NCI-H526 (cell line): ENCODE results near the gene GBX2.

ENCODE experiments used
- DNase-seq, 2 experiments: peaks; one replicate each; lab custom pipeline; 2025; lab: John Stamatoyannopoulos, UW

GBX2 gene

GRCh38 chr2:236167297-236168109 lies 683 bp downstream of the GBX2 start:
- peak in 1 of 2 experiments; percentile 81 for DNase-seq

DNA sequence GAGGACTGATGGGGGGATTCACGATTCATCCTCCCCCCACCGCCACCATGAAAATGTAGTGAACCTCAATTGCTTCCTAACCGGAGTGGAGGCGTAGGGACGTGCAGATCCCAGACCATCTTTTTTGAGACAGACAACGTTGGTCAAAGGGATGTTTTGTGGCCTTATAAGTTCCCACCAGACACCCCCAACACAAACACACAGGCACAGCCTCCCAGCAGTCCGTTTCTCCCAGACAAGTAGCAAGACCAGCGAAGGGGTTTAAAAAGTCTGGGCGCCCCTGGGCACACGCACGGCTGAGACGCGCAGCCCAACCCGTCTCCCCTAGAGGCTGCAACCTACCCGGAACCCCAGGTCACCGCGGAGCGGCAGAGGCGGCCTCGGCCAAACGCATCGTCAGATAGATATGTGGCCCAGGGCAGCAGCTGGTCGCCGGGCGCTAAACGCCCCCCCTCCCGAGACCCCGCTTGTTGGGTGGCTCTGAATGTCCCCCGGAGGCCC lies 1.3 kb downstream of the GBX2 start:
- peak in 1 of 2 experiments; percentile 54 for DNase-seq

GRCh38 chr2:236165842-236166795 lies 2.1 kb downstream of the GBX2 start:
- no peak for DNase-seq

DNA sequence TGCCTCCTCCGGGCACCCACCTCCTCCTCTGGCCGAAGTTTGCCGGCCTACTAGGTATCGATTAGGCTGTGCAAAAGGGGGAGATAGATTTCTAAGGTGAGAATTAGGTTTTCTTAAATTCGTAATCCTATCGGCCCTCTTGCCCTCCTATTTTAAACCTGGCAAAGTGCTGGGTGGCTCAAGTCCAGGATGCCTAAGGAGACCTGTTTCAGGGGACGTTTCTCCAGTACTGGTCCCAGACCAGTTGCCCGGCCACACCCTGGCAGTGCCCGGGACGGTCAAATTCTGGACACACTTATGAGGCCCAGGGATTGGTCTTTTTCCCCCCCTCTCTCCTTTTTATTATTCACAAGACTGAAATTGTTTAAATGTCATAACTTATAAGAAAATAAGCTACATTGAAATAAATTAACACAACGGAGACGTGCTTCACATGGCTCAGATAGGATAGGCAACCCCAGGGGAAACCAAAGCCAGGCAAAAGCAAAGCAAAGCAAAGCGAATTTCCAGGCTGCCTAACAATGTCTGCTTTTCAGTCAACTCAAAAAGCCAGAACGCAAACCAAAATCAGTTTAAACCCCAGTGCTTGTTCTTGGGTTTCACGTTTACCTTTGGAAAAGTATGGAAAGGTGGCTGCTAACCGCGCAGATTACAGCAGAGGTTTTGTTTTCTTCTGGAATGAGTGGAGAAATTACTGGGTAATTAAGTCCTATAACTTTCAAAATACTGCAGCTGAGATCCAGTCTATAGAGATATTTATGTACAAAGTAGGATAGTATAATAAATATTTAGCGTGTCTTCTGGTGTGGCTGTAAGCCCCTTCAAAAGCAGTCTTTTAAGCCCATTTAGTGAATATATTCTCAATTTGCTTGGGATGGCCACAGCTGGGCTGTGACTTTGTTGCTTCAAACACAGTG lies 3.0 kb downstream of the GBX2 start:
- DNase-seq: no peak

DNA sequence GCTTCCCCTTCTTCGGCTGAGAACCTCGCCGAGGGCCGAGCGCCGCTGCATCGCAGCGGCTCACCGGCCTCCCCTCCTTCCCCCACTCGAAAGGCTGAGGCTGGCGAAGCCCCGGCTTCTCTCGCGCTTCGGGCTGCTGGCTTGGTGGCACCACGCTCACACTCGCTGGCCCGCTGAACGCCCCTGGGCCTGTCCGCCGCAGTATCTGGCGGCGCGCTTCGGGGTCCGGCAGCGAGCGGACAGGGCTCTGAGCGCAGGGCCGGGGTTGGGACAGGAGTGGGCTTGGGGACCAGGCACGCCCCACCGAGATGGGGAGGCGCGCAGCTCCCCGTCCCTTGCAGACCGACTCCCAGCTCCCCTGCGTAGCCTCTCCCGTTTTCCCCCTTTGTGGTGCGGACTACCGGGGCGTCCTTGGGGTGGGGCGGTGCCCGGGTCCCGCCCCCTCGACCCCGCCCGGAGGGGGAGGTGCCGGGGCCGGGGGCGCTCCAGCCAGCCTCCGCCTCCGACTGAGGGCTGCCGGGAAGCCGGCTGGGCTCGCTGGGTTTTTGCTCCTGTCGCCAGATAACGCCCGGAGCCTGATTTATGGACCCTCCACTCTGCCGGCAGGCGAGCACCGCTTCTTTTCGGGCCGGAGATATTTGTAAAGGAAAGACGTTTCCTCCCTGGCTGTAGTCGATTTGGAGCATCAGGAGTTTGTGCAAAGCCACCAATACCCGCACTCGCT lies 3.8 kb downstream of the GBX2 start:
- no peak for DNase-seq

DNA sequence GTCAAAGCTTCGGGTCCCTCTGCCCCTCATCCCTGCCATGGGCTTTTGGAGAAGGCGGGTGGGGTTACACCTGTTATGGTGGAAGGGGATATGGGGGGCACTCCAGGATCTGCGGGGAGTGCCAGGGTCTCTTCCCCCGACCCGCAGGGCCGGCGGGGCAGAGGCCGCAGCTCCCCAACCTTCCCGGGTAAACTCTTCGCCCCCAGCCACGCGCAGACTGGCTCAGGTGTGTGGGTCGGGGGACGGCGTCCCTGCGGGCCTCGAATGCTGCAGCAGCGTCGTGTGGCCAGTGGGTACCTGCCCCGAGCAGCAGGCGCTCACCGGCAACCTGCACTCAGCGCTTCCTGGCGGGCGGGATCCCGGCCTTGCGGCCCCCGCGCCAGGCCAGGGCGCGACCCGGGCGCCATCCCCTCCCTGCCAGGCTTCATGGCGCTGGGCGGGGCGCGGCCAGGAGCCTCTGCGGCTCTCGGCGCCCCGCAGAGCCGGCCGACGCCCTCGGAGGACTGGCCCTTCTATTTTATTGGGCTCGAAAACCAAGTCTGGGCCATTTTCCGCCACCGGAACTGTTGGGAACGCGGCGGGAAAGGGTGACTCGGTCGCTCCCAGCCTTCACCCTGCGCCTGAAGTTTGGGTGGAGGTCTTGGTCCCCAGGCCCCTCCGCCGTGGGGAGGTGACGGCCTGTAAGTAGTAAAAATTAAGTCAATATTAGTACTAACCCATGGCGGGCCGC lies 4.5 kb downstream of the GBX2 start:
- no peak for DNase-seq

DNA sequence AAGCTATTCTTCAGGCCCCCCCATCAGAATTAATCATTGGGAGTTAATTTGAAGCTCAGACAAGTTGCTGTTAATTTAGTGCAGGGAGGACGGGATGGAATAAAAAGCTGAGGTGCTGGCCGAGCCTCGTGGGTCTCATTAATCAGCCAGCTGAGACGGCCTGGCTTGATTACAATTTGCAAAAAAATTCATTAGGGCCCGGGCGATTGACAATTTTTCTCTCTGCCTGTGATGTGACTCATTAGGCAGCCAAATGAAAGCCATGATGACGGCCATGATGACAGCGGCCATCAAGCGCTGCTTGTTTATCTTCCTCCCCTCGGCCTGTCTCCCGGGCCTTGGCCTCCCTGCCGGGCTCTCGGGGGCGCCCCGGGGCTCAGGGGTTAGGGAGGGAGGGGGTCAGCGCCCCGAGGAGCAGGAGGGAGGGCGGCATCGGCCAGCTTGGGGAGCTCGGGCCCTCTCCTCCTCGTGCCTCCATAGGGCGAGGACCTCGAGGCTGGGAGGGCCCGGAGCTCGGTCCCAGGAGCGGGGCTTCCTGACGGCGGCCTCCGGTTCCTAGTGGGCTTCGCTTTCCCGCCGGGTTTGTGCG lies 5.2 kb downstream of the GBX2 start:
- DNase-seq: no peak

GRCh38 chr2:236162031-236162845 lies 5.9 kb downstream of the GBX2 start:
- DNase-seq: peak in 1 of 2 experiments; percentile 62

DNA sequence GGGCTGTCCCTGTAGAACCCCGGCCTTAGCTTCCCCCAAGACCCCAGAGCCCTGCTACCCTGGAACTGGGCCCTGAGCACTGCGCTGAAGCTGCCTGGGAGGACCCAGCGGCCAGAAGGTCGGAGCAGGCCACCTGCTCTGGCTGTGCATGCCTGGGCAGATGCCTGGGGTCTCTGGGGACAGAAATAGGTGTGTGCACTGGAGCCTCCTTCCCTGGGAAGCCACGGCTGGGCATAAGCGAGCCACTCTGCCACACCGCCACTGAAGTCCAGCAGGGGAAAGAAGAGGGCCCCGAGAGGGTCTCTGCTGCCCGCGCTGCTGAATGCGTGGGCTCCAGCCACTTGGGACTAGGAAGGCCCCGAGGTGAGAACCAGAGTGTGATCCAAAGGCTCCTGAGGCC lies 6.7 kb downstream of the GBX2 start:
- peak in 1 of 2 experiments; percentile 91 for DNase-seq

GRCh38 chr2:236161082-236161462 lies 7.1 kb downstream of the GBX2 start:
- DNase-seq: peak in 1 of 2 experiments; percentile 91

GRCh38 chr2:236160366-236161081 lies 7.7 kb downstream of the GBX2 start:
- DNase-seq: peak in 1 of 2 experiments; percentile 58

DNA sequence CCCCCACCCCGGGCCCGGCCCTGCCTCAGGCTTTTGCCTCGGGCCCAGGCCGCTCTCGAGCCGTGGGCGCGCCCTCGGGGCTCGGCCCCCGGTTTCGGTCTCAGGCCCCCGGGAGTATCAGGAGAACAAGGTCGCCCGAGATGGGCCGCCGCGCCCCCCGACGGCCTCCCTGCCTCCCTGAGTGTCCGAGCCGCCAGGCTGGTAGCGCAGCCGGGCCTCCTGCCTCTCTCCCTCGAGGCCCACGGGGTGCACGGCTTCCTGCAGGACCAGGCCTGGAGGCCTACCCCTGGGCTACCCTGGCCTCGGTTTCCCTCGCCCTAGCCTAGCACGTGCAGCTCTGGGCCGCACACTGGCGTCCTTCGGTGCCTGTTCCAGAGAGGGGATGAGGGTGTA lies 8.4 kb downstream of the GBX2 start:
- no peak for DNase-seq

- DNase-seq: no peak
These were observed 9.0 kb downstream of the GBX2 start for GRCh38 chr2:236158969-236159777.

- no peak for DNase-seq
These were observed 10.2 kb downstream of the GBX2 start for GRCh38 chr2:236157815-236158498.

DNA sequence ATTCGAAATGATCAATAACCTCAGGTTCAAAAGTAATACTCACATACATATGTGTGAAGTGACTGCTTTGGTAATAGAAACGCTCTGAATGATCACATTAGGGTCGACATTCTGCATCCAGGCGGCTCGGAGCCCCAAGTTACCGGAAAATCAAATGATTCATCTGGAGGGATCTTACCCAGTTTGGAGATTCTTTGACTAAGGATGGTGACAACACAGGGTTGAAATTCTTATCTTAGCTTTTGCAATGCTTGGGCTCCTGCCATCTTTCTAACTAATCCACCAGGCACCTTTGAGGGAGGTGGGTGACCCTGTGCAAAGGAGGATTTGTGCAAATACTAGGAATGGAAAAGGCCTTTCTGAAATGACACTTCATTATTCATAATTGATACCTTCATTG lies 10.8 kb downstream of the GBX2 start:
- no peak for DNase-seq

GRCh38 chr2:236156860-236157194 lies 11.4 kb downstream of the GBX2 start:
- no peak for DNase-seq
